ENCODE results near the gene SEMG2. TPM values are rescaled to one million over a fixed set of nuclear protein-coding genes. Genes with fewer than 3 reads are reported as not detected.

Gene SEMG2
- polyA plus RNA-seq, 1 donor = not detected

DNA sequence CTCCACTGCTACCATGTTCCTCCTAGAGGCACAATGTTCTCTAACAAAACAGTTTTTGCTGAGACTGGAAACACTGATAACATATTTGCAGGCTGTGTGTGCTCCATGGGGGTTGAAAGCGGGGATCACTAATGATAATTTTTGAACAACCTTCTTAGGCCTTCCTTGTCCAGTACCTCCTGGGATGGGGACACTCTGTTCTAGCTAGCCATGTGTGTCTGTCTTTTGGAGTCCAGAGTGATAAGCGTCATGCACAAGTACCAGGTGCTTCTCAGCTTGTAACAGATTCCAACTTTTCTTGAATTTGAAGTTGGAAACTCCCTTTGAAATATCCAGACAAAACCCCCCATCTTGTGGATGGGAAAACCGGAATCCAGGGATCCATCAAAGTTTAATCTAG, 31.3 kb upstream of the SEMG2 start:
- Histone ChIP-seq H3K27me3 (ENCODE audit: control insufficient read depth, insufficient read depth, low read length) (peaks cover 6% of the 10 kb centered on the region), H3K27ac (ENCODE audit: low read length) (no peak overlapping the region), H3K4me1 (ENCODE audit: control insufficient read depth, insufficient read depth, low read length) (no peaks in the 10 kb centered on the region), H3K36me3 (ENCODE audit: control insufficient read depth, insufficient read depth, low read length) (no peaks in the 10 kb centered on the region), H3K4me3 (ENCODE audit: low read length) (no peak overlapping the region), H3K9me3 (ENCODE audit: control insufficient read depth, low read depth, low read length) (no peaks in the 10 kb centered on the region)
- WGBS (ENCODE audit: insufficient coverage, low lambda C conversion rate) = 80% methylated on average over 1 of the region's 3 CpGs
- DNase-seq = no peak

- no CpG with 5 or more reads among the region's 3 CpGs for WGBS (ENCODE audit: insufficient coverage, low lambda C conversion rate)
- no peak overlapping the region for H3K27ac ChIP-seq (ENCODE audit: low read length)
Observed at GRCh38 chr20:45191926-45192325, 29.2 kb upstream of the SEMG2 start.

GRCh38 chr20:45193331-45193730, 27.8 kb upstream of the SEMG2 start:
- no peaks in the 10 kb centered on the region for H3K36me3 ChIP-seq (ENCODE audit: control insufficient read depth, insufficient read depth, low read length)
- DNase-seq = no peak
- WGBS (ENCODE audit: insufficient coverage, low lambda C conversion rate) = 83% methylated on average over 1 of the region's 2 CpGs
- peaks cover 6% of the 10 kb centered on the region for H3K27me3 ChIP-seq (ENCODE audit: control insufficient read depth, insufficient read depth, low read length)
- no peaks in the 10 kb centered on the region for H3K4me1 ChIP-seq (ENCODE audit: control insufficient read depth, insufficient read depth, low read length)
- no peak overlapping the region for H3K4me3 ChIP-seq (ENCODE audit: low read length)
- no peak overlapping the region for H3K27ac ChIP-seq (ENCODE audit: low read length)
- no peaks in the 10 kb centered on the region for H3K9me3 ChIP-seq (ENCODE audit: control insufficient read depth, low read depth, low read length)

More at GRCh38 chr20:45191926-45192325, 29.2 kb upstream of the SEMG2 start:
- H3K27me3 ChIP-seq (ENCODE audit: control insufficient read depth, insufficient read depth, low read length) = peaks cover 6% of the 10 kb centered on the region
- no peak overlapping the region for H3K4me3 ChIP-seq (ENCODE audit: low read length)
- H3K9me3 ChIP-seq (ENCODE audit: control insufficient read depth, low read depth, low read length) = no peaks in the 10 kb centered on the region
- H3K36me3 ChIP-seq (ENCODE audit: control insufficient read depth, insufficient read depth, low read length) = no peaks in the 10 kb centered on the region
- no peak for DNase-seq
- H3K4me1 ChIP-seq (ENCODE audit: control insufficient read depth, insufficient read depth, low read length) = no peaks in the 10 kb centered on the region

GRCh38 chr20:45206725-45207124, 14.4 kb upstream of the SEMG2 start, which contains the start of gene SEMG1:
Gene SEMG1 (plus strand): TSS chr20:45207033. CDS start chr20:45207054, 21 bp downstream.
- no peaks in the 10 kb centered on the region for H3K4me1 ChIP-seq (ENCODE audit: control insufficient read depth, insufficient read depth, low read length)
- no peaks in the 10 kb centered on the region for H3K9me3 ChIP-seq (ENCODE audit: control insufficient read depth, low read depth, low read length)

GRCh38 chr20:45209924-45210323, 11.2 kb upstream of the SEMG2 start:
- Histone ChIP-seq H3K4me3 (ENCODE audit: low read length) (no peak overlapping the region), H3K27me3 (ENCODE audit: control insufficient read depth, insufficient read depth, low read length) (peaks cover 12% of the 10 kb centered on the region), H3K36me3 (ENCODE audit: control insufficient read depth, insufficient read depth, low read length) (no peaks in the 10 kb centered on the region), H3K4me1 (ENCODE audit: control insufficient read depth, insufficient read depth, low read length) (no peaks in the 10 kb centered on the region), H3K9me3 (ENCODE audit: control insufficient read depth, low read depth, low read length) (no peaks in the 10 kb centered on the region), H3K27ac (ENCODE audit: low read length) (no peak overlapping the region)
- DNase-seq = no peak
- no CpG with 5 or more reads among the region's 1 CpG for WGBS (ENCODE audit: insufficient coverage, low lambda C conversion rate)

More at GRCh38 chr20:45206725-45207124, 14.4 kb upstream of the SEMG2 start, which contains the start of gene SEMG1:
- Histone ChIP-seq H3K27ac (ENCODE audit: low read length) (no peak within 1 kb of the TSS), H3K27me3 (ENCODE audit: control insufficient read depth, insufficient read depth, low read length) (peaks cover 14% of the 10 kb centered on the region), H3K36me3 (ENCODE audit: control insufficient read depth, insufficient read depth, low read length) (no peaks in the 10 kb centered on the region), H3K4me3 (ENCODE audit: low read length) (no peak within 1 kb of the TSS)
- WGBS (ENCODE audit: insufficient coverage, low lambda C conversion rate) = no CpG with 5 or more reads among the region's 1 CpG
- no peak for DNase-seq

DNA sequence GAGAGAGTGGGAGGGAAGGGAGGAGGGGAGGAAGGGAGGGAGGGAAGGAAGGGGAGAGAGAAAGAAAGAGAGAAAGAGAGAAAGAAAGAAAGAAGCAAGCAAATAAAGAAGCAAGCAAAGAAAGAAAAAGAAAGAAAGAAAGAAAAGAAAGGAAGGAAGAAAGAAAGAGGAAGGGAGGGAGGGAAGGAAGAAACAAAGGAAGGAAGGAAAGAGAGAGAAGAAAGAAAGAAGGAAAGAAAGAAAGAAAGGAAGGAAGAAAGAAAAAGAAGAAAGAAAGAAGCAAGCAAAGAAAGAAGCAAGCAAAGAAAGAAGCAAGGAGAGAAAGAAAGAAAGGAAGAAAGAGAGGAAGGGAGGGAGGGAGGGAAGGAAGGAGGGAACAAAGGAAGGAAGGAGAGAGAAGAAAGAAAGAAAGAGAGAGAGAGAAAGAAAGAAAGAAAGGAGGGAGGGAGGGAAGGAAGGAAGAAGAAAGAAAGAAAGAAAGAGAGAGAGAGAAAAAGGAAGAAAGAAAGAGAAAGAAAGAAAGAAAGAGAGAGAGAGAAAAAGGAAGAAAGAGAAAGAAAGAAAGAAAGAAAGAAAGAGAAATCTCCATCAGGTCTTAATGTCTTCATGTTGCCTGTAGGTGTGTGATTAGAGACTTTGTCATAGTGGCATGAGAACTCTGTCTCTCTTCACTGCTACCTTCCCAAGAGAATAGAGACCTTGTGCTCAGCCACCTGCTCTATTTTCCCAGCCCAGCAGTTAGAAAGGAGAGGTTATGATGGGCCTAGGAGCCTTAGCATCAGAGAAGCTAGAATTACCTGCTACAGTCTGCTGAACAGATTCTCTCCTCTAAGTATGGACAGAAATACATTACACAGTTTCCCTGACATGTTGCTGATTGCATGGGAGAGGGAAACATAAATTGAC, 9.4 kb upstream of the SEMG2 start:
- Histone ChIP-seq H3K4me3 (ENCODE audit: low read length) (no peak overlapping the region), H3K27me3 (ENCODE audit: control insufficient read depth, insufficient read depth, low read length) (peaks cover 9% of the 10 kb centered on the region), H3K36me3 (ENCODE audit: control insufficient read depth, insufficient read depth, low read length) (no peaks in the 10 kb centered on the region), H3K27ac (ENCODE audit: low read length) (no peak overlapping the region), H3K4me1 (ENCODE audit: control insufficient read depth, insufficient read depth, low read length) (no peaks in the 10 kb centered on the region), H3K9me3 (ENCODE audit: control insufficient read depth, low read depth, low read length) (no peaks in the 10 kb centered on the region)
- no peak for DNase-seq

GRCh38 chr20:45212836-45213235, 8.3 kb upstream of the SEMG2 start:
- Histone ChIP-seq H3K36me3 (ENCODE audit: control insufficient read depth, insufficient read depth, low read length) (no peaks in the 10 kb centered on the region), H3K27me3 (ENCODE audit: control insufficient read depth, insufficient read depth, low read length) (peaks cover 7% of the 10 kb centered on the region), H3K27ac (ENCODE audit: low read length) (no peak overlapping the region), H3K4me3 (ENCODE audit: low read length) (no peak overlapping the region), H3K9me3 (ENCODE audit: control insufficient read depth, low read depth, low read length) (no peaks in the 10 kb centered on the region), H3K4me1 (ENCODE audit: control insufficient read depth, insufficient read depth, low read length) (no peaks in the 10 kb centered on the region)
- no peak for DNase-seq
- 75% methylated on average over 2 of the region's 3 CpGs for WGBS (ENCODE audit: insufficient coverage, low lambda C conversion rate)

- peaks cover 4% of the 10 kb centered on the region for H3K27me3 ChIP-seq (ENCODE audit: control insufficient read depth, insufficient read depth, low read length)
- H3K4me3 ChIP-seq (ENCODE audit: low read length) = no peak overlapping the region
- H3K9me3 ChIP-seq (ENCODE audit: control insufficient read depth, low read depth, low read length) = no peaks in the 10 kb centered on the region
- no peak for DNase-seq
- no CpG with 5 or more reads among the region's 4 CpGs for WGBS (ENCODE audit: insufficient coverage, low lambda C conversion rate)
- no peaks in the 10 kb centered on the region for H3K36me3 ChIP-seq (ENCODE audit: control insufficient read depth, insufficient read depth, low read length)
- H3K27ac ChIP-seq (ENCODE audit: low read length) = no peak overlapping the region
- H3K4me1 ChIP-seq (ENCODE audit: control insufficient read depth, insufficient read depth, low read length) = no peaks in the 10 kb centered on the region
Observed at GRCh38 chr20:45218124-45218523, 3.0 kb upstream of the SEMG2 start.

- Histone ChIP-seq H3K4me3 (ENCODE audit: low read length) (no peak overlapping the region), H3K36me3 (ENCODE audit: control insufficient read depth, insufficient read depth, low read length) (no peaks in the 10 kb centered on the region), H3K9me3 (ENCODE audit: control insufficient read depth, low read depth, low read length) (no peaks in the 10 kb centered on the region), H3K4me1 (ENCODE audit: control insufficient read depth, insufficient read depth, low read length) (no peaks in the 10 kb centered on the region), H3K27ac (ENCODE audit: low read length) (no peak overlapping the region), H3K27me3 (ENCODE audit: control insufficient read depth, insufficient read depth, low read length) (peaks cover 4% of the 10 kb centered on the region)
- no CpG with 5 or more reads among the region's 2 CpGs for WGBS (ENCODE audit: insufficient coverage, low lambda C conversion rate)
- DNase-seq = no peak
Observed at GRCh38 chr20:45218636-45219035, 2.5 kb upstream of the SEMG2 start.

DNA sequence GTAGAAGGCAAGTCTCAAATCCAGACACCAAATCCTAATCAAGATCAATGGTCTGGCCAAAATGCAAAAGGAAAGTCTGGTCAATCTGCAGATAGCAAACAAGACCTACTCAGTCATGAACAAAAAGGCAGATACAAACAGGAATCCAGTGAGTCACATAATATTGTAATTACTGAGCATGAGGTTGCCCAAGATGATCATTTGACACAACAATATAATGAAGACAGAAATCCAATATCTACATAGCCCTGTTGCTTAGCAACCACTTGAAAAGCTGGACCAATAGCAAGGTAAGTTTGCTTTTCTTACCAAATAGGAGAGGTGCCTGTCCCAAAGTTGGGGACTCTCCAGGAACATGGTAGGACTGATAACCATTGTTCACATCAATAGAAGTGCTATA, 2.0 kb downstream of the SEMG2 start:
- Histone ChIP-seq H3K4me3 (ENCODE audit: low read length) (no peak overlapping the region), H3K4me1 (ENCODE audit: control insufficient read depth, insufficient read depth, low read length) (no peaks in the 10 kb centered on the region), H3K27me3 (ENCODE audit: control insufficient read depth, insufficient read depth, low read length) (peaks cover 13% of the 10 kb centered on the region), H3K27ac (ENCODE audit: low read length) (no peak overlapping the region), H3K9me3 (ENCODE audit: control insufficient read depth, low read depth, low read length) (no peaks in the 10 kb centered on the region), H3K36me3 (ENCODE audit: control insufficient read depth, insufficient read depth, low read length) (no peaks in the 10 kb centered on the region)
- DNase-seq = no peak

GRCh38 chr20:45226287-45226686, 5.1 kb downstream of the SEMG2 start:
- no CpG with 5 or more reads among the region's 1 CpG for WGBS (ENCODE audit: insufficient coverage, low lambda C conversion rate)
- Histone ChIP-seq H3K9me3 (ENCODE audit: control insufficient read depth, low read depth, low read length) (no peaks in the 10 kb centered on the region), H3K4me3 (ENCODE audit: low read length) (no peak overlapping the region), H3K27me3 (ENCODE audit: control insufficient read depth, insufficient read depth, low read length) (peaks cover 24% of the 10 kb centered on the region), H3K27ac (ENCODE audit: low read length) (no peak overlapping the region), H3K36me3 (ENCODE audit: control insufficient read depth, insufficient read depth, low read length) (no peaks in the 10 kb centered on the region), H3K4me1 (ENCODE audit: control insufficient read depth, insufficient read depth, low read length) (no peaks in the 10 kb centered on the region)
- no peak for DNase-seq
